ENCODE data around the gene ATP2A2.
A peak's percentile ranks its signal among the peaks of the same experiment; 100 is the strongest.

ATP2A2 gene

GRCh38 chr12:110277530-110278254 is 3.4 kb upstream of the ATP2A2 start:
- TF ChIP-seq, protein P1, sequence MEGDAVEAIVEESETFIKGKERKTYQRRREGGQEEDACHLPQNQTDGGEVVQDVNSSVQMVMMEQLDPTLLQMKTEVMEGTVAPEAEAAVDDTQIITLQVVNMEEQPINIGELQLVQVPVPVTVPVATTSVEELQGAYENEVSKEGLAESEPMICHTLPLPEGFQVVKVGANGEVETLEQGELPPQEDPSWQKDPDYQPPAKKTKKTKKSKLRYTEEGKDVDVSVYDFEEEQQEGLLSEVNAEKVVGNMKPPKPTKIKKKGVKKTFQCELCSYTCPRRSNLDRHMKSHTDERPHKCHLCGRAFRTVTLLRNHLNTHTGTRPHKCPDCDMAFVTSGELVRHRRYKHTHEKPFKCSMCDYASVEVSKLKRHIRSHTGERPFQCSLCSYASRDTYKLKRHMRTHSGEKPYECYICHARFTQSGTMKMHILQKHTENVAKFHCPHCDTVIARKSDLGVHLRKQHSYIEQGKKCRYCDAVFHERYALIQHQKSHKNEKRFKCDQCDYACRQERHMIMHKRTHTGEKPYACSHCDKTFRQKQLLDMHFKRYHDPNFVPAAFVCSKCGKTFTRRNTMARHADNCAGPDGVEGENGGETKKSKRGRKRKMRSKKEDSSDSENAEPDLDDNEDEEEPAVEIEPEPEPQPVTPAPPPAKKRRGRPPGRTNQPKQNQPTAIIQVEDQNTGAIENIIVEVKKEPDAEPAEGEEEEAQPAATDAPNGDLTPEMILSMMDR (IDR thresholded peaks at IDR 0.05; ENCODE audit: poor library complexity, severe bottlenecking), result no peak
- Histone ChIP-seq H3K27ac (ENCODE audit: poor library complexity, severe bottlenecking) (no peak overlapping the region), H3K9me3 (ENCODE audit: severe bottlenecking) (no peaks in the 10 kb centered on the region), H3K4me3 (ENCODE audit: severe bottlenecking) (no peak overlapping the region), H3K36me3 (ENCODE audit: low read depth) (peaks cover 10% of the 10 kb centered on the region), H3K4me1 (ENCODE audit: insufficient read depth, poor library complexity, severe bottlenecking) (peaks cover 6% of the 10 kb centered on the region), H3K27me3 (ENCODE audit: insufficient read depth, poor library complexity, severe bottlenecking) (no peaks in the 10 kb centered on the region)
- no peak for ATAC-seq (ENCODE audit: low read depth)
- DNase-seq (ENCODE audit: low spot score), result no peak

GRCh38 chr12:110278255-110278536 is 2.9 kb upstream of the ATP2A2 start:
- Histone ChIP-seq H3K4me3 (ENCODE audit: severe bottlenecking) (no peak overlapping the region), H3K27me3 (ENCODE audit: insufficient read depth, poor library complexity, severe bottlenecking) (no peaks in the 10 kb centered on the region), H3K4me1 (ENCODE audit: insufficient read depth, poor library complexity, severe bottlenecking) (peaks cover 6% of the 10 kb centered on the region), H3K27ac (ENCODE audit: poor library complexity, severe bottlenecking) (no peak overlapping the region), H3K36me3 (ENCODE audit: low read depth) (peaks cover 15% of the 10 kb centered on the region), H3K9me3 (ENCODE audit: severe bottlenecking) (no peaks in the 10 kb centered on the region)
- TF ChIP-seq, protein P1 (IDR thresholded peaks at IDR 0.05; ENCODE audit: poor library complexity, severe bottlenecking), result no peak
- ATAC-seq (ENCODE audit: low read depth) (no peak), DNase-seq (ENCODE audit: low spot score) (no peak)

GRCh38 chr12:110279566-110280375 is 1.3 kb upstream of the ATP2A2 start:
- Histone ChIP-seq H3K4me1 (ENCODE audit: insufficient read depth, poor library complexity, severe bottlenecking) (peaks cover 15% of the 10 kb centered on the region), H3K36me3 (ENCODE audit: low read depth) (peaks cover 31% of the 10 kb centered on the region), H3K9me3 (ENCODE audit: severe bottlenecking) (no peaks in the 10 kb centered on the region), H3K4me3 (ENCODE audit: severe bottlenecking) (peak overlapping the region; percentile 66), H3K27ac (ENCODE audit: poor library complexity, severe bottlenecking) (peak overlapping the region; percentile 89), H3K27me3 (ENCODE audit: insufficient read depth, poor library complexity, severe bottlenecking) (no peaks in the 10 kb centered on the region)
- DNase-seq (ENCODE audit: low spot score) (no peak), ATAC-seq (ENCODE audit: low read depth) (no peak)
- TF ChIP-seq, protein P1 (IDR thresholded peaks at IDR 0.05; ENCODE audit: poor library complexity, severe bottlenecking), result no peak

DNA sequence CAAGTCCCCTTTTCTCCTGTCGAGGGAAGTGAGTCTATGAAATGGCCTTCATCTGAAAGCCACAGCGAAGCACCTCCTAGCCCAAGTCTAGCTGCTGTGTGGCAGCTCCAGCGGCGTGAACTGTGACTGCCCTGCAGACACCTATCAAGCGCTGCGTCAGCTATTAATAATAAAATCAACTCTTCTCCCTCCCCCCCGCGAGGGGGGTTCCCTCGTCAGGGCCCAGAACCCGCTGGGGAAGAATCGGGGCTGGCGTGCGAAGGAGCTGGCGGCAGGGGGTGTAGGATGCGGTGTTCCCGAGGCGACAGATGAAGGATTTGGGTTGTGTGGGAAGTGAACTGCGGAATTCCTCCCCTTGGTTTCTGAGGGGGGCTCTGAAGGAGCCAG is 662 bp upstream of the ATP2A2 start:
- ATAC-seq (ENCODE audit: low read depth), result peak; percentile 36
- Histone ChIP-seq H3K27me3 (ENCODE audit: insufficient read depth, poor library complexity, severe bottlenecking) (no peaks in the 10 kb centered on the region), H3K9me3 (ENCODE audit: severe bottlenecking) (no peaks in the 10 kb centered on the region), H3K4me3 (ENCODE audit: severe bottlenecking) (peak overlapping the region; percentile 66), H3K4me1 (ENCODE audit: insufficient read depth, poor library complexity, severe bottlenecking) (peaks cover 21% of the 10 kb centered on the region), H3K36me3 (ENCODE audit: low read depth) (peaks cover 37% of the 10 kb centered on the region), H3K27ac (ENCODE audit: poor library complexity, severe bottlenecking) (peak overlapping the region; percentile 89)
- no peak for DNase-seq (ENCODE audit: low spot score)
- TF ChIP-seq, protein P1 (IDR thresholded peaks at IDR 0.05; ENCODE audit: poor library complexity, severe bottlenecking), result no peak
